Transverse colon (tissue), 4 donors: ENCODE measurements around the gene RAD52.

Experiments
- POLR2A ChIP-seq: fragments of 450-650 bp; IDR thresholded peaks from one replicate; pipeline ENCODE4 v1.6.1; 2016; ENCODE audit warnings: antibody characterized with exemption, mild to moderate bottlenecking, moderate library complexity
- POLR2AphosphoS5 ChIP-seq, 3 donors: sonication (generic); formaldehyde crosslinking; IDR thresholded peaks; one replicate each; pipeline ENCODE4 v1.6.1; 2016; ENCODE audit warnings: antibody characterized with exemption in 3 of 3
- TF ChIP-seq, protein P1 (sequence below), 5 experiments: fragments of 200-600 bp in 3 of 5; fragments of 450-650 bp in 2 of 5; sonication (generic) in 3 of 5; IDR thresholded peaks; 1 replicate in 2 of 5; 2 replicates in 3 of 5; pipeline ENCODE4 v1.5.1; 2016 to 2017; ENCODE audit warnings: antibody characterized with exemption in 5 of 5, inconsistent platforms in 3 of 5, mild to moderate bottlenecking in 2 of 5, moderate library complexity in 1 of 5

DNA sequence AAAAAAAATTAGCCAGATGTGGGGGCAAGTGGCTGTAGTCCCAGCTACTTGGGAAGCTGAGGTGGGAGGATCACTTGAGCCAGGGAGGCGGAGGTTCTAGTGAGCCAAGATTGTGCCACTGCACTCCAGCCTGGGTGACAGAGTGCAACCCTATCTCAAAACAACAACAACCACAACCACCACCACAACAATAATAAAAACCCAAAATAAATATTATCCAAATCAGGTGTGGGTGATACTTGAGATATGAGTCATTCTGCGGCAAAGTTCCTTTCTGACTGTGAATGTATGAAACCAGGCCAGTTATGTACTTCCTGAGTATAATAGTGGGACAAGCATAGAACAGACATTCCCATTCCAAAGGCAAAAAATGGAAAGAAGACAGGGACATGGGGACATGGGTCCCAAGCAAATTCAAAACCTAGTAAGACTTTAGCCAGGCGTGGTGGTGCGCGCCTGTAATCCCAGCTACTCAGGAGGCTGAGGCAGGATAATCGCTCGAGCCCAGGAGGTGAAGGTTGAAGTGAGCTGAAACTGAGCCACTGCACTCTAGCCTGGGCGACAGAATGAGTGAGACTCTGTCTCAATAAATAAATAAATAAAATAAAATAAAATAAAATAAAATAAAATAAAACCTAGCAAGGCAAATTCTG is 31.8 kb upstream of the RAD52 start:
- TF ChIP-seq, protein P1, sequence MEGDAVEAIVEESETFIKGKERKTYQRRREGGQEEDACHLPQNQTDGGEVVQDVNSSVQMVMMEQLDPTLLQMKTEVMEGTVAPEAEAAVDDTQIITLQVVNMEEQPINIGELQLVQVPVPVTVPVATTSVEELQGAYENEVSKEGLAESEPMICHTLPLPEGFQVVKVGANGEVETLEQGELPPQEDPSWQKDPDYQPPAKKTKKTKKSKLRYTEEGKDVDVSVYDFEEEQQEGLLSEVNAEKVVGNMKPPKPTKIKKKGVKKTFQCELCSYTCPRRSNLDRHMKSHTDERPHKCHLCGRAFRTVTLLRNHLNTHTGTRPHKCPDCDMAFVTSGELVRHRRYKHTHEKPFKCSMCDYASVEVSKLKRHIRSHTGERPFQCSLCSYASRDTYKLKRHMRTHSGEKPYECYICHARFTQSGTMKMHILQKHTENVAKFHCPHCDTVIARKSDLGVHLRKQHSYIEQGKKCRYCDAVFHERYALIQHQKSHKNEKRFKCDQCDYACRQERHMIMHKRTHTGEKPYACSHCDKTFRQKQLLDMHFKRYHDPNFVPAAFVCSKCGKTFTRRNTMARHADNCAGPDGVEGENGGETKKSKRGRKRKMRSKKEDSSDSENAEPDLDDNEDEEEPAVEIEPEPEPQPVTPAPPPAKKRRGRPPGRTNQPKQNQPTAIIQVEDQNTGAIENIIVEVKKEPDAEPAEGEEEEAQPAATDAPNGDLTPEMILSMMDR (IDR thresholded peaks at IDR 0.05) = no peak
- TF ChIP-seq POLR2A (no peak), POLR2AphosphoS5 (IDR thresholded peaks at IDR 0.05) (no peak)
